Measurements from ENCODE around the gene RILPL1.
A peak's percentile ranks its signal among the peaks of the same experiment; 100 is the strongest.
"Not testable (repeated sequence)": the region's sequence is repeated elsewhere in the genome, so short reads cannot be mapped to it uniquely, and the experiment has no call there.

Gene RILPL1

GRCh38 chr12:123533672-123534643 lies at the start of gene RILPL1:
RILPL1 (minus strand) TSS chr12:123533719; CDS start chr12:123533482, 237 bp downstream.
- peak in 41 of 42 donors; percentile 26 to 85 (median 63) for DNase-seq
- intact Hi-C loops (cut with DNase I) = loop anchor here (5.0 kb wide), 1 partner anchor 77 kb away; the partner anchor contains the start of gene SNRNP35

GRCh38 chr12:123580772-123581171 lies 47.3 kb upstream of the RILPL1 start:
- intact Hi-C loops (cut with DNase I) = loop anchor here (5.0 kb wide), 3 partner anchors 52 to 193 kb away; partner anchors contain the start of genes EIF2B1, GTF2H3 and SNRNP35
- DNase-seq = no peak

GRCh38 chr12:123578829-123579228 lies 45.3 kb upstream of the RILPL1 start:
- intact Hi-C loops (cut with DNase I); DNase-seq: not testable (repeated sequence)

GRCh38 chr12:123578243-123578642 lies 44.7 kb upstream of the RILPL1 start:
- no peak for DNase-seq
- intact Hi-C loops (cut with DNase I) = no loop called here

- DNase-seq = no peak
- intact Hi-C loops (cut with DNase I) = no loop called here
Measured at GRCh38 chr12:123576611-123577010, 43.1 kb upstream of the RILPL1 start.

GRCh38 chr12:123573870-123574269 lies 40.4 kb upstream of the RILPL1 start:
- intact Hi-C loops (cut with DNase I) = no loop called here
- no peak for DNase-seq

- DNase-seq = no peak
- intact Hi-C loops (cut with DNase I) = no loop called here
Measured at GRCh38 chr12:123572391-123572790, 38.9 kb upstream of the RILPL1 start.

GRCh38 chr12:123571343-123571813 lies 37.9 kb upstream of the RILPL1 start:
- peak in 24 of 42 donors; percentile 16 to 76 (median 37) for DNase-seq
- intact Hi-C loops (cut with DNase I) = no loop called here

- DNase-seq = peak in 4 of 42 donors; percentile 10 to 45 (median 20)
- intact Hi-C loops (cut with DNase I) = no loop called here
Measured at GRCh38 chr12:123559468-123559867, 25.9 kb upstream of the RILPL1 start.

- intact Hi-C loops (cut with DNase I); DNase-seq: not testable (repeated sequence)
Measured at GRCh38 chr12:123558487-123558886, 25.0 kb upstream of the RILPL1 start.

GRCh38 chr12:123554843-123555242 lies 21.3 kb upstream of the RILPL1 start:
- intact Hi-C loops (cut with DNase I); DNase-seq: not testable (repeated sequence)

- intact Hi-C loops (cut with DNase I); DNase-seq: not testable (repeated sequence)
Measured at GRCh38 chr12:123554136-123554535, 20.6 kb upstream of the RILPL1 start.

GRCh38 chr12:123550700-123551099 lies 17.2 kb upstream of the RILPL1 start:
- intact Hi-C loops (cut with DNase I) = no loop called here
- DNase-seq = no peak

GRCh38 chr12:123548107-123548506 lies 14.6 kb upstream of the RILPL1 start:
- DNase-seq = no peak
- intact Hi-C loops (cut with DNase I) = no loop called here

GRCh38 chr12:123546281-123546680 lies 12.8 kb upstream of the RILPL1 start:
- intact Hi-C loops (cut with DNase I) = no loop called here
- DNase-seq = no peak

GRCh38 chr12:123543541-123543940 lies 10.0 kb upstream of the RILPL1 start:
- intact Hi-C loops (cut with DNase I) = no loop called here
- no peak for DNase-seq

- no peak for DNase-seq
- intact Hi-C loops (cut with DNase I) = no loop called here
Measured at GRCh38 chr12:123540899-123541662, 7.6 kb upstream of the RILPL1 start.

GRCh38 chr12:123535952-123536351 lies 2.4 kb upstream of the RILPL1 start:
- intact Hi-C loops (cut with DNase I); DNase-seq: not testable (repeated sequence)

All from head of caudate nucleus (tissue), 42 donors.